Astrocyte (in vitro differentiated cells and primary cell): ENCODE data around the gene BCL11B. TPM values are rescaled to one million over a fixed set of nuclear protein-coding genes. Genes with fewer than 3 reads are reported as not detected.

ENCODE experiments used
- DNase-seq: peaks from one replicate; pipeline ENCODE4 v3.0.0-alpha.2; 2010; ENCODE audit warnings: low read depth
- FAIRE-seq: peaks from 2 replicates; lab custom pipeline; 2011; peaks lifted over from hg19 to GRCh38; lab: Jason Lieb, UNC
- H2AFZ ChIP-seq: 2 replicates; pipeline ENCODE4 v1.6.0; 2012; ENCODE audit warnings: low read depth, low read length, inconsistent platforms
- H3K27ac ChIP-seq: 2 replicates; pipeline ENCODE4 v1.5.1; 2011; ENCODE audit warnings: low read depth, low read length, inconsistent platforms
- H3K27me3 ChIP-seq: 2 replicates; pipeline ENCODE4 v1.6.0; 2011; ENCODE audit warnings: low read length, inconsistent platforms; ENCODE audit not compliant: insufficient read depth
- H3K36me3 ChIP-seq: 2 replicates; pipeline ENCODE4 v1.5.1; 2011; ENCODE audit warnings: low read length, inconsistent platforms; ENCODE audit not compliant: insufficient read depth
- H3K4me1 ChIP-seq: 2 replicates; pipeline ENCODE4 v1.5.1; 2011; ENCODE audit warnings: low read length, inconsistent platforms; ENCODE audit not compliant: insufficient read depth
- H3K4me2 ChIP-seq: 2 replicates; pipeline ENCODE4 v1.6.0; 2012; ENCODE audit warnings: low read length, inconsistent platforms
- H3K4me3 ChIP-seq: 2 replicates; pipeline ENCODE4 v1.5.1; 2011; ENCODE audit warnings: low read depth, mild to moderate bottlenecking, low read length, inconsistent platforms; ENCODE audit not compliant: insufficient read depth
- H3K79me2 ChIP-seq: 2 replicates; pipeline ENCODE4 v1.6.0; 2012; ENCODE audit warnings: mild to moderate bottlenecking, low read length, inconsistent platforms; ENCODE audit not compliant: insufficient read depth
- H3K9ac ChIP-seq: 2 replicates; pipeline ENCODE4 v1.6.0; 2012; ENCODE audit warnings: mild to moderate bottlenecking, low read length, inconsistent platforms
- H3K9me3 ChIP-seq: 2 replicates; pipeline ENCODE4 v1.5.1; 2012; ENCODE audit warnings: low read depth, mild to moderate bottlenecking, low read length, inconsistent platforms; ENCODE audit not compliant: insufficient read depth
- H4K20me1 ChIP-seq: 2 replicates; pipeline ENCODE4 v1.6.0; 2012; ENCODE audit warnings: low read length, inconsistent platforms; ENCODE audit not compliant: insufficient read depth
- H3K27ac Mint-ChIP-seq: one replicate; pipeline ENCODE4 v1.8.0; 2021; ENCODE audit warnings: mild to moderate bottlenecking, mixed read lengths; ENCODE audit not compliant: unreplicated experiment
- H3K27me3 Mint-ChIP-seq: one replicate; pipeline ENCODE4 v1.8.0; 2021; ENCODE audit warnings: low read depth, mixed read lengths; ENCODE audit not compliant: unreplicated experiment
- H3K36me3 Mint-ChIP-seq: one replicate; pipeline ENCODE4 v1.8.0; 2021; ENCODE audit warnings: low read depth, mixed read lengths; ENCODE audit not compliant: unreplicated experiment
- H3K4me1 Mint-ChIP-seq: one replicate; pipeline ENCODE4 v1.8.0; 2021; ENCODE audit warnings: low read depth, mixed read lengths; ENCODE audit not compliant: unreplicated experiment
- H3K4me3 Mint-ChIP-seq: one replicate; pipeline ENCODE4 v1.8.0; 2021; ENCODE audit warnings: mild to moderate bottlenecking, moderate library complexity, mixed read lengths; ENCODE audit not compliant: unreplicated experiment
- H3K9me3 Mint-ChIP-seq: one replicate; pipeline ENCODE4 v1.8.0; 2021; ENCODE audit warnings: mild to moderate bottlenecking, mixed read lengths; ENCODE audit not compliant: unreplicated experiment
- CTCF ChIP-seq: IDR thresholded peaks from 2 replicates; pipeline ENCODE4 v1.5.1; 2011; ENCODE audit warnings: low read depth, mild to moderate bottlenecking, inconsistent platforms, low read length, moderate library complexity; ENCODE audit not compliant: insufficient read depth
- EZH2 ChIP-seq: IDR thresholded peaks from 2 replicates; pipeline ENCODE4 v1.6.1; 2012; ENCODE audit warnings: mild to moderate bottlenecking, low read length, inconsistent platforms; ENCODE audit not compliant: insufficient read depth
- total RNA-seq: library from RNA; stranded (reverse); gene quantifications from 2 replicates; pipeline ENCODE4 v1.2.1, GENCODE V29; 2021

Gene BCL11B
- total RNA-seq, 1 donor from 2014 or later, result 1.1 TPM

- Histone ChIP-seq H3K9ac (no peak overlapping the region), H2AFZ (no peak overlapping the region), H3K36me3 (no peaks in the 10 kb centered on the region), H3K4me3 (no peak overlapping the region), H3K4me1 (no peaks in the 10 kb centered on the region), H3K79me2 (no peaks in the 10 kb centered on the region), H3K27me3 (peaks cover 9% of the 10 kb centered on the region), H4K20me1 (no peaks in the 10 kb centered on the region), H3K27ac (no peak overlapping the region), H3K4me2 (no peak overlapping the region), H3K9me3 (no peaks in the 10 kb centered on the region)
- no peak for DNase-seq
- no peak for FAIRE-seq
- TF ChIP-seq CTCF (no peak), EZH2 (no peak)
- no peak overlapping the region for H3K4me3 Mint-ChIP-seq
- peaks cover 2% of the 10 kb centered on the region for H3K4me1 Mint-ChIP-seq
- H3K9me3 Mint-ChIP-seq, result peaks cover 2% of the 10 kb centered on the region
- H3K27me3 Mint-ChIP-seq, result peaks cover 33% of the 10 kb centered on the region
- no peak overlapping the region for H3K27ac Mint-ChIP-seq
- H3K36me3 Mint-ChIP-seq, result no peaks in the 10 kb centered on the region
Measured at GRCh38 chr14:99284254-99285004, 12.4 kb upstream of the BCL11B start.

- Histone ChIP-seq H4K20me1 (no peaks in the 10 kb centered on the region), H3K79me2 (no peaks in the 10 kb centered on the region), H3K4me3 (no peak overlapping the region), H3K4me2 (no peak overlapping the region), H3K36me3 (no peaks in the 10 kb centered on the region), H3K27ac (no peak overlapping the region), H3K9me3 (no peaks in the 10 kb centered on the region), H3K27me3 (peaks cover 18% of the 10 kb centered on the region), H3K9ac (no peak overlapping the region), H2AFZ (no peak overlapping the region), H3K4me1 (no peaks in the 10 kb centered on the region)
- H3K9me3 Mint-ChIP-seq, result peaks cover 2% of the 10 kb centered on the region
- DNase-seq (no peak), FAIRE-seq (no peak)
- no peak overlapping the region for H3K4me3 Mint-ChIP-seq
- H3K27me3 Mint-ChIP-seq, result peaks cover 42% of the 10 kb centered on the region
- H3K4me1 Mint-ChIP-seq, result peaks cover 7% of the 10 kb centered on the region
- H3K36me3 Mint-ChIP-seq, result no peaks in the 10 kb centered on the region
- no peak overlapping the region for H3K27ac Mint-ChIP-seq
- no peak for TF ChIP-seq EZH2
Measured at GRCh38 chr14:99282261-99283050, 10.5 kb upstream of the BCL11B start.

- FAIRE-seq, result no peak
- Histone ChIP-seq H3K27ac (no peak overlapping the region), H3K9me3 (no peaks in the 10 kb centered on the region), H3K27me3 (peaks cover 27% of the 10 kb centered on the region), H2AFZ (no peak overlapping the region), H3K4me1 (no peaks in the 10 kb centered on the region), H3K4me2 (no peak overlapping the region), H3K36me3 (no peaks in the 10 kb centered on the region), H3K9ac (no peak overlapping the region), H3K79me2 (no peaks in the 10 kb centered on the region), H4K20me1 (no peaks in the 10 kb centered on the region), H3K4me3 (no peak overlapping the region)
- H3K27me3 Mint-ChIP-seq, result peaks cover 36% of the 10 kb centered on the region
- no peak for TF ChIP-seq CTCF
- no peak for TF ChIP-seq EZH2
- H3K9me3 Mint-ChIP-seq, result peaks cover 2% of the 10 kb centered on the region
- DNase-seq, result no peak
- H3K4me1 Mint-ChIP-seq, result peaks cover 13% of the 10 kb centered on the region
- no peak overlapping the region for H3K27ac Mint-ChIP-seq
- no peak overlapping the region for H3K4me3 Mint-ChIP-seq
- H3K36me3 Mint-ChIP-seq, result no peaks in the 10 kb centered on the region
Measured at GRCh38 chr14:99281396-99281795, 9.4 kb upstream of the BCL11B start.
